Measurements from ENCODE around the gene PITPNM3. TPM values are rescaled to one million over a fixed set of nuclear protein-coding genes. Genes with fewer than 3 reads are reported as not detected.

Gene PITPNM3
- total RNA-seq, 1 experiment from 2014 or later = 0.04 TPM

- Histone ChIP-seq H3K4me1 (ENCODE audit: low read length) (no peaks in the 10 kb centered on the region), H3K27me3 (ENCODE audit: low read length) (no peaks in the 10 kb centered on the region), H4K20me1 (ENCODE audit: insufficient read depth, low read depth, low read length) (no peaks in the 10 kb centered on the region), H3K79me2 (ENCODE audit: low read length) (no peaks in the 10 kb centered on the region), H3K9ac (ENCODE audit: low read length) (no peak overlapping the region), H3K27ac (ENCODE audit: low read length) (no peak overlapping the region), H3K4me3 (ENCODE audit: low read length) (no peak overlapping the region), H3K9me2 (replicated peaks; ENCODE audit: insufficient read depth, low read length) (no peaks in the 10 kb centered on the region), H3K36me3 (ENCODE audit: insufficient read depth, low read length) (no peaks in the 10 kb centered on the region), H3K9me3 (ENCODE audit: low read length) (no peaks in the 10 kb centered on the region), H2AFZ (ENCODE audit: low read length) (no peak overlapping the region), H3K4me2 (ENCODE audit: low read depth, low read length, poor library complexity, severe bottlenecking) (no peak overlapping the region)
- DNase-seq = no peak
Measured at GRCh38 chr17:6509921-6510320, 46.4 kb downstream of the PITPNM3 start.

- Histone ChIP-seq H3K79me2 (ENCODE audit: low read length) (no peaks in the 10 kb centered on the region), H3K4me2 (ENCODE audit: low read depth, low read length, poor library complexity, severe bottlenecking) (no peak overlapping the region), H3K36me3 (ENCODE audit: insufficient read depth, low read length) (no peaks in the 10 kb centered on the region), H3K27me3 (ENCODE audit: low read length) (no peaks in the 10 kb centered on the region), H3K4me3 (ENCODE audit: low read length) (no peak overlapping the region), H3K4me1 (ENCODE audit: low read length) (no peaks in the 10 kb centered on the region), H2AFZ (ENCODE audit: low read length) (no peak overlapping the region), H4K20me1 (ENCODE audit: insufficient read depth, low read depth, low read length) (no peaks in the 10 kb centered on the region), H3K9ac (ENCODE audit: low read length) (no peak overlapping the region), H3K27ac (ENCODE audit: low read length) (no peak overlapping the region), H3K9me3 (ENCODE audit: low read length) (no peaks in the 10 kb centered on the region), H3K9me2 (replicated peaks; ENCODE audit: insufficient read depth, low read length) (no peaks in the 10 kb centered on the region)
- DNase-seq = no peak
Measured at GRCh38 chr17:6509031-6509771, 47.2 kb downstream of the PITPNM3 start.

GRCh38 chr17:6508519-6509030 is 47.8 kb downstream of the PITPNM3 start:
- no peak overlapping the region for H3K27ac ChIP-seq (ENCODE audit: low read length)
- no peaks in the 10 kb centered on the region for H3K27me3 ChIP-seq (ENCODE audit: low read length)
- H3K4me1 ChIP-seq (ENCODE audit: low read length) = no peaks in the 10 kb centered on the region
- no peak overlapping the region for H3K4me2 ChIP-seq (ENCODE audit: low read depth, low read length, poor library complexity, severe bottlenecking)
- no peak overlapping the region for H3K9ac ChIP-seq (ENCODE audit: low read length)
- no peaks in the 10 kb centered on the region for H3K79me2 ChIP-seq (ENCODE audit: low read length)
- H3K4me3 ChIP-seq (ENCODE audit: low read length) = no peak overlapping the region
- no peak for DNase-seq
- H3K9me2 ChIP-seq (replicated peaks; ENCODE audit: insufficient read depth, low read length) = no peaks in the 10 kb centered on the region
- H3K9me3 ChIP-seq (ENCODE audit: low read length) = no peaks in the 10 kb centered on the region
- no peaks in the 10 kb centered on the region for H3K36me3 ChIP-seq (ENCODE audit: insufficient read depth, low read length)
- H2AFZ ChIP-seq (ENCODE audit: low read length) = no peak overlapping the region
- no peaks in the 10 kb centered on the region for H4K20me1 ChIP-seq (ENCODE audit: insufficient read depth, low read depth, low read length)

- no peak overlapping the region for H3K9ac ChIP-seq (ENCODE audit: low read length)
- H3K4me2 ChIP-seq (ENCODE audit: low read depth, low read length, poor library complexity, severe bottlenecking) = no peak overlapping the region
- H3K4me1 ChIP-seq (ENCODE audit: low read length) = no peaks in the 10 kb centered on the region
- no peak overlapping the region for H3K4me3 ChIP-seq (ENCODE audit: low read length)
- H3K9me2 ChIP-seq (replicated peaks; ENCODE audit: insufficient read depth, low read length) = no peaks in the 10 kb centered on the region
- no peak overlapping the region for H2AFZ ChIP-seq (ENCODE audit: low read length)
- no peaks in the 10 kb centered on the region for H3K9me3 ChIP-seq (ENCODE audit: low read length)
- no peak overlapping the region for H3K27ac ChIP-seq (ENCODE audit: low read length)
- no peaks in the 10 kb centered on the region for H3K36me3 ChIP-seq (ENCODE audit: insufficient read depth, low read length)
- no peaks in the 10 kb centered on the region for H3K79me2 ChIP-seq (ENCODE audit: low read length)
- no peak for DNase-seq
- H3K27me3 ChIP-seq (ENCODE audit: low read length) = no peaks in the 10 kb centered on the region
- H4K20me1 ChIP-seq (ENCODE audit: insufficient read depth, low read depth, low read length) = no peaks in the 10 kb centered on the region
Measured at GRCh38 chr17:6508016-6508415, 48.3 kb downstream of the PITPNM3 start.

GRCh38 chr17:6507535-6507934 is 48.8 kb downstream of the PITPNM3 start:
- Histone ChIP-seq H3K9me2 (replicated peaks; ENCODE audit: insufficient read depth, low read length) (no peaks in the 10 kb centered on the region), H3K79me2 (ENCODE audit: low read length) (no peaks in the 10 kb centered on the region), H3K27ac (ENCODE audit: low read length) (no peak overlapping the region), H3K9ac (ENCODE audit: low read length) (no peak overlapping the region), H4K20me1 (ENCODE audit: insufficient read depth, low read depth, low read length) (no peaks in the 10 kb centered on the region), H3K4me3 (ENCODE audit: low read length) (no peak overlapping the region), H3K36me3 (ENCODE audit: insufficient read depth, low read length) (no peaks in the 10 kb centered on the region), H3K9me3 (ENCODE audit: low read length) (no peaks in the 10 kb centered on the region), H3K4me2 (ENCODE audit: low read depth, low read length, poor library complexity, severe bottlenecking) (no peak overlapping the region), H3K27me3 (ENCODE audit: low read length) (no peaks in the 10 kb centered on the region), H2AFZ (ENCODE audit: low read length) (no peak overlapping the region), H3K4me1 (ENCODE audit: low read length) (no peaks in the 10 kb centered on the region)
- DNase-seq = no peak

- no peak for DNase-seq
- no peak overlapping the region for H3K4me3 ChIP-seq (ENCODE audit: low read length)
- no peaks in the 10 kb centered on the region for H3K4me1 ChIP-seq (ENCODE audit: low read length)
- H3K9me2 ChIP-seq (replicated peaks; ENCODE audit: insufficient read depth, low read length) = no peaks in the 10 kb centered on the region
- H3K27ac ChIP-seq (ENCODE audit: low read length) = no peak overlapping the region
- no peaks in the 10 kb centered on the region for H4K20me1 ChIP-seq (ENCODE audit: insufficient read depth, low read depth, low read length)
- no peaks in the 10 kb centered on the region for H3K27me3 ChIP-seq (ENCODE audit: low read length)
- H3K79me2 ChIP-seq (ENCODE audit: low read length) = no peaks in the 10 kb centered on the region
- H3K9ac ChIP-seq (ENCODE audit: low read length) = no peak overlapping the region
- H2AFZ ChIP-seq (ENCODE audit: low read length) = no peak overlapping the region
- no peak overlapping the region for H3K4me2 ChIP-seq (ENCODE audit: low read depth, low read length, poor library complexity, severe bottlenecking)
- no peaks in the 10 kb centered on the region for H3K36me3 ChIP-seq (ENCODE audit: insufficient read depth, low read length)
- no peaks in the 10 kb centered on the region for H3K9me3 ChIP-seq (ENCODE audit: low read length)
Measured at GRCh38 chr17:6506679-6507231, 49.6 kb downstream of the PITPNM3 start.

- Histone ChIP-seq H3K27ac (ENCODE audit: low read length) (no peak overlapping the region), H3K9me3 (ENCODE audit: low read length) (no peaks in the 10 kb centered on the region), H3K4me1 (ENCODE audit: low read length) (peaks cover 8% of the 10 kb centered on the region), H3K79me2 (ENCODE audit: low read length) (no peaks in the 10 kb centered on the region), H3K4me2 (ENCODE audit: low read depth, low read length, poor library complexity, severe bottlenecking) (no peak overlapping the region), H4K20me1 (ENCODE audit: insufficient read depth, low read depth, low read length) (no peaks in the 10 kb centered on the region), H3K9ac (ENCODE audit: low read length) (no peak overlapping the region), H3K27me3 (ENCODE audit: low read length) (no peaks in the 10 kb centered on the region), H2AFZ (ENCODE audit: low read length) (no peak overlapping the region), H3K4me3 (ENCODE audit: low read length) (no peak overlapping the region), H3K9me2 (replicated peaks; ENCODE audit: insufficient read depth, low read length) (no peaks in the 10 kb centered on the region), H3K36me3 (ENCODE audit: insufficient read depth, low read length) (no peaks in the 10 kb centered on the region)
- no peak for DNase-seq
Measured at GRCh38 chr17:6505425-6506142, 50.8 kb downstream of the PITPNM3 start.

GRCh38 chr17:6503641-6504195 is 52.6 kb downstream of the PITPNM3 start:
- Histone ChIP-seq H3K4me1 (ENCODE audit: low read length) (peaks cover 11% of the 10 kb centered on the region), H3K4me3 (ENCODE audit: low read length) (no peak overlapping the region), H2AFZ (ENCODE audit: low read length) (no peak overlapping the region), H3K4me2 (ENCODE audit: low read depth, low read length, poor library complexity, severe bottlenecking) (no peak overlapping the region), H3K27ac (ENCODE audit: low read length) (no peak overlapping the region), H3K9me3 (ENCODE audit: low read length) (no peaks in the 10 kb centered on the region), H3K9ac (ENCODE audit: low read length) (no peak overlapping the region), H4K20me1 (ENCODE audit: insufficient read depth, low read depth, low read length) (no peaks in the 10 kb centered on the region), H3K36me3 (ENCODE audit: insufficient read depth, low read length) (no peaks in the 10 kb centered on the region), H3K79me2 (ENCODE audit: low read length) (no peaks in the 10 kb centered on the region), H3K27me3 (ENCODE audit: low read length) (no peaks in the 10 kb centered on the region), H3K9me2 (replicated peaks; ENCODE audit: insufficient read depth, low read length) (no peaks in the 10 kb centered on the region)
- no peak for DNase-seq

Data from Karpas-422 (cell line).